Keratinocyte (primary cell): Measurements from ENCODE around the gene GPR146.

Experiments
- CTCF ChIP-seq, 3 experiments: IDR thresholded peaks in 1 of 3; conservative IDR thresholded peaks in 1 of 3; optimal IDR thresholded peaks in 1 of 3; 2 replicates in 2 of 3; 3 replicates in 1 of 3; pipeline versions ENCODE3 to v1.5.1; 2011; ENCODE audit warnings: low read length in 3 of 3, mild to moderate bottlenecking in 3 of 3, moderate library complexity in 2 of 3, control low read depth in 1 of 3, inconsistent platforms in 1 of 3; ENCODE audit not compliant: insufficient read depth in 2 of 3; ENCODE audit errors: extremely low read depth in 1 of 3
- EZH2 ChIP-seq: IDR thresholded peaks from one replicate; pipeline ENCODE4 v1.6.1; 2012; ENCODE audit warnings: inconsistent platforms, mild to moderate bottlenecking, low read length, moderate library complexity

- TF ChIP-seq CTCF (optimal IDR thresholded peaks at IDR 0.05 in 1 of 3, IDR thresholded peaks at IDR 0.05 in 1 of 3, conservative IDR thresholded peaks at IDR 0.05 in 1 of 3; ENCODE audit: extremely low read depth in 1 of 3, insufficient read depth in 2 of 3, low read length in 3 of 3) (no peak), EZH2 (no peak)
Measured at GRCh38 chr7:1062296-1063294, 18.2 kb downstream of the GPR146 start.
